Measurements from ENCODE around the gene C17orf100.

GRCh38 chr17:6630390-6630789, 21.2 kb upstream of the C17orf100 start:
- TF ChIP-seq CTCF (IDR thresholded peaks at IDR 0.05 in 8 of 11, conservative IDR thresholded peaks at IDR 0.05 in 3 of 11) (no peak), POLR2A (IDR thresholded peaks at IDR 0.05) (no peak), POLR2AphosphoS5 (IDR thresholded peaks at IDR 0.05) (no peak)

Measured in spleen (tissue), 7 donors.